GM12875 (cell line): ENCODE results near the gene SMPD3.

Experiments used
- H3K4me3 ChIP-seq: one replicate; pipeline ENCODE4 v1.5.1; 2011; ENCODE audit warnings: low read depth, low read length, control low read depth
- CTCF ChIP-seq: IDR thresholded peaks from 2 replicates; pipeline ENCODE4 v1.5.1; 2011; ENCODE audit warnings: low read depth, mild to moderate bottlenecking, control low read depth, inconsistent platforms, low read length, moderate library complexity, borderline replicate concordance; ENCODE audit not compliant: insufficient read depth

The SMPD3 gene

GRCh38 chr16:68470461-68471150 is 22.3 kb upstream of the SMPD3 start:
- no peak for TF ChIP-seq CTCF
- peak overlapping the region; percentile 28 for H3K4me3 ChIP-seq

GRCh38 chr16:68469796-68470460 is 21.6 kb upstream of the SMPD3 start:
- TF ChIP-seq CTCF, result no peak
- H3K4me3 ChIP-seq, result peak overlapping the region; percentile 28

DNA sequence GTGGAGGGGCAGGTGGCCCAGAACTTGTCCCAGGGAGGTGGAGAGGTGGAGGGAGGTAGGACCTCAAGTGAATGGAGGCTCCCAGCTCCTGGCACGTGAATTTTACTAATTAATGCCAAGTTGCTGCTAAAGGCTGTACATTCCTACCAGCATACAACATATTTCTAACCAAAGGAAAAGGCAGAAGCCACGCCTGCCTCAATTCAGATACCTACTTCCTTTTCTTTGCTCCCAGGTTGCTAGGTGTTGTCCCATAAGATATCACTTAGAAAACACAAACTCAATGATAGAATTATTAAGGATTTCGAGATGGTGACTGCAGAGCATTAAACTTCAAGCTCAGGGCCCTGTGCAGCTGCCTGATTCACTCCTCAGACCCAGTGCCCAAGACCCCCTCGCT is 20.5 kb upstream of the SMPD3 start:
- TF ChIP-seq CTCF, result no peak
- no peak overlapping the region for H3K4me3 ChIP-seq

- H3K4me3 ChIP-seq, result no peak overlapping the region
- TF ChIP-seq CTCF, result no peak
These were observed 17.9 kb upstream of the SMPD3 start for GRCh38 chr16:68466174-68466573.

DNA sequence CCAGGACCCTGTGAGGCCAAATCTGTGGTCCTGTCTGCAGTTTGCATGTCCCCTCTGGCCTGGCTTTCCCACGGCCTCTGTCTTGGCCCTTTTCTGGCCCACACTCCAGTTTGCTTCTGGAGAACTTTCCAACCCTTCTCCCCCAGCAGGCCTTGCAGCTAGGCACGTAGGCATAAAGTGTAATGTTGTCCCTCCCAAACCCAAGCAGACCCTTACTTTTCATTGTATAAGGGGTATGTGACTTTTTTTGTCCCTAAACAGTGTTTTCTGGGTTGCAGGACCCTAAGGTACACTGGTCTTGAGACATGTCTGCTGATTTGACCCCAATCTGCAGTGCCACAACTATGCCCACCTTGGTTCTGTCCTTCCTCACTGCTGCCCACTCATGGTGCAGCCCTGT is 15.6 kb upstream of the SMPD3 start:
- H3K4me3 ChIP-seq, result no peak overlapping the region
- no peak for TF ChIP-seq CTCF

DNA sequence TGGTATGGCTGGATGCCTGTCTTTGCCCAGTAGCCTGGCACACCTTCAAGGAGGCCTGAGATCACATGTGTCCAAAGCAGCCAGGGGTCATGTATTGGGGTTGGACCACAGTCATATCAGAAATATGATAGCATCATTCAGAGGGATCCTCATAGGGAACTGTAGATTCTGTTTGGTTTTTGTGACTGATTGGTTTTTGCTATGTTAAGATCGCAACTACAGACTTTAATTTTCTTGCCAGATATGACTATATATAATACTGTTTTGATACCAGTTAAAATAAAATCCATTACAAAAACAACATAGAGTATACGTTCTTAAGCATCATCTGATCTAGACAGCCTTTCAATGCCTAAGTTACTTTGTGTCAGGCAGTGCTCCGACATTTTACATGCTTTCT is 11.8 kb upstream of the SMPD3 start:
- no peak for TF ChIP-seq CTCF
- H3K4me3 ChIP-seq, result no peak overlapping the region

- TF ChIP-seq CTCF, result no peak
These were observed 11.1 kb upstream of the SMPD3 start for GRCh38 chr16:68459457-68459856.

More at GRCh38 chr16:68459457-68459856, 11.1 kb upstream of the SMPD3 start:
- H3K4me3 ChIP-seq, result no peak overlapping the region
